HG03097 (cell line): ENCODE results near the gene FOXP1.

Source experiments
- ATAC-seq: cut with Tn5 transposase; IDR thresholded peaks from one replicate; pipeline ENCODE4 v1.9.1; 2021; ENCODE audit not compliant: unreplicated experiment, low FRiP score

FOXP1 gene

DNA sequence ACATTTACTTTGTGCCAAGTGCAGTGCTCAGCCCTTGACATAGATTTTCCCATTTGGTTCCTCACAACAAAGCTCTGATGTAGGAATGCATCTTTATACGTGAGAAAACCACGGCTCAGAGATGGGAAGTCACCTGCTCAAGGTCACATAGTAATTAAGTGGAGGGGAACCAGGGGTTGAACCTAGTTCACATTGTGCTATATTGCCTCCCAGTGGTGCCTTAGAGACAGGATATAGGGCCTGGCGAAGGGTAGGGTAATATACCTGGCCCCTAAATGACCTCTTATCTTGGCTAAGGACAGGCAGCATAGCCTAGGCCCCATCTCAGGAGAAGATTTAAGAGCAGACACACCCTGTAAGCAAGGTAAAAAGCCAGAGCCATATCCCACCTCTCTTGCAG lies 71.5 kb downstream of the FOXP1 start:
- no peak for ATAC-seq

DNA sequence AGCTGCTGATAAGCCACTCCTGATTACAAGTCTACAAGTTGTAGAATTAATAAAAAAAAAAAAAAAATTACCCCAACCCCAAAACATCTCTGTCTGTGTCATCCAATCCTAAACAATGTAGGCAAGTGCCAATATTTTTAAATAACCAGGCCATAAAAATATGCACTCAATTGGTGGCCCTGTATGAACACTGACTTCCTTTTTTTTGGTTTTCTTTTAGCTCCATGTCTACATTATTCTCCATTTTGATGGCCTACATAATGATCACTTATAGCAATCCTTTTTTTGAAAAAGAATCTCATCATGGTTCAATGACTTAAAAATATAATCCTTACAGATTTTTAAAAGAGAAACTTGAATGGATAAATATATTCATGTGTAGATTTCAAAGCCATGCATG lies 72.1 kb downstream of the FOXP1 start:
- no peak for ATAC-seq

GRCh38 chr3:71511037-71511436 lies 72.5 kb downstream of the FOXP1 start:
- ATAC-seq, result no peak

- ATAC-seq, result no peak
These were observed 73.0 kb downstream of the FOXP1 start for GRCh38 chr3:71510510-71510909.

DNA sequence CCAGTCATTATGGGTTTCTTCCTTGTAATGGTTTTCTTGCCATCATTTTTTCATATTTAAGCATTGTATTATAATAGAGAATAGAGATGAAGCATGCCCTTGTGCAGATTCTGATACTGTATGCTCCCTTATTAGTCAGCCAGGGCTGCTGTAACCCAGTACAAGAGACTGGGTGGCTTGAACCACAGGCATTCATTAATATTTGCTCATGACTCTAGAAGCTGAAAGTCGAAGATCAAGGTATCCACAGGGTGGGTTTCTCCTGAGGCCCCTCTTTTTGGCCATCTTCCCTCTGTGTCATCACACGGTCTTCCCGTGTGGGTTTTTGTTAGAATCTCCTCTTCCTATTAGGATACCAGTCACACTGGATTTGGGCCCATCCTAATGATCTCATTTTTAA lies 74.5 kb downstream of the FOXP1 start:
- no peak for ATAC-seq

GRCh38 chr3:71505767-71506350 lies 77.7 kb downstream of the FOXP1 start:
- ATAC-seq, result no peak

DNA sequence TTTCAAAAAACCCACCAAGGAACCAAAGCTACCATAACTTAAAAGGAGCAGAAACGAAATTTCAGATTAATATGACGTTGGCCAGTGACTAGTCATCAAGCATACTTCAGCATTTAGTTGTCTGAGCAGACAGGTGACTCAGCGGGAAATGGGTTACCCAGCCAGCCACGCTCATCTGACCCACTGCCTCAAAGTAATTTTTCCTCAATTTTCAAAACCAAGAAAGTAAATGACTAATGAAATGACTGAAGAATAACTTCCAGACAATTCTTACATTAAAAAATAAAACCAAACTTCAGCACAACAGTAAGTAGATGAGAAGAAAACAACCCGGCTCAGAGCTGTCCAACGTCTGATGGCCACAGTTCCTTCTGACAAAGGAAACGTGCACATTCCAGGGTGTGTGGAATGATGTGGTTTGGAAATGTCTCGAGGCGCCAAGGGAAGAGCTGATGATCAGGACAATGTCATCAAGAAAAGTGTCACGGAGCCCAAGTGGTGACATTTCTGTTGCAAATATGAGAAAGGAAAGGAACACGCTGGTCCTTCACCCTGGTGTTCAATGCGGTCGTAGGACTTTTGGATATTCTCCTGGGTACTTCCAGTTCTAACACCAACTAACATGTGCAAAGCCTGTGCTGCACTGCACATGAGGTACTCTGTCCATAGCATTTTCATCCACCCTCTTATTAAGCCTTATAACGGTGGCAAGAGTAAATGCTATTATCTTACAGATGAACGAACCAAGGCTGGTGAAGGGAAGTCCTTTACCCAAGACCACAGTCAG lies 79.1 kb downstream of the FOXP1 start:
- ATAC-seq, result no peak

DNA sequence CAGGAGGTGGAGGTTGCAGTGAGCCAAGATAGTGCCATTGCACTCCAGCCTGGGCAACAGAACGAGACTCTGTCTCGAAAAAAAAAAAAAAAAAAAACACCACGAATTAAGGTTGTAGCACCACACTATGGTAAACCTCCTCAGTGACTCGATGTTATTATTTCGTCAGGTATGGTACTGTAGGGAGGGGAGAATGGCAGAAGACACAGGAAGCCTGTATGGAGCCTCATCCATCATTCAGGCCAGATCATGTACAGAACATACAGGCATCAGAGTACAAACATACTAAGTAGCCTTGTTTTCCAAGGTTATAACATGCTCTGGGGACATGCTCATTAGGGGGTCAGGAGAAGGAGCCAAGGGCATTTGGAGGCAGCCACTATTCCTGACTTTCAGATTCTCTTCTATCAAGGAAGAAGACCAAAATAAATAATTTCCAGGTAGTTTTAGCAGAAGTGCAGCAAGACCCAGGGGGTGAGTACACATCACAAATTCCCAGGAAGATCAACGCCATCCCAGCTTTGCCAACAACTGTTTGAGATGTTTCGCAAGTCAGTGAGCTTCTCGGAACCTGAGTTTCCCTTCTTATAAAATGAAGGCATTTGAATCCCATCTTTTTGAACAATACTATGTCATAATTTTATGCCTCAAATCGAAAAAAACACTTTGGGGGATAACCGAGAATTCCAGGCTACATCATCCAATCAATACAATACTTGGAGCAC lies 79.8 kb downstream of the FOXP1 start:
- no peak for ATAC-seq

- ATAC-seq, result no peak
These were observed 81.4 kb downstream of the FOXP1 start for GRCh38 chr3:71502066-71502625.

DNA sequence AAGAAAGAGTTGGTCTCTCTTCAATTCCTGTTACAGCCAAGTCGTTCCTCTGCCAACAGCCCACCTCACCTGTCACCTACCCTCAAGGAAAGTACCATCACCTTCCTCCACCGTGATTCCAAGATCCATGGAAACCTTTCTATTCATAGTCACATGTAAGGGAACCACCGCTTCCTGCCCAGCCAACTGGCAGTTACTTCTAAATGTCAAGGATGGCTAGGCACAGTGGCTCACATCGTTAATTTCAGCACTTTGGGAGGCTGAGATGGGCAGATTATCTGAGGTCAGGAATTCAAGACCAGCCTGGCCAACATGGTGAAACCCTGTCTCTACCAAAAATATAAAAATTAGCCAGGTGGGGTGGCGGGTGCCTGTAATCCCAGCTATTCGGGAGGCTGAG lies 82.8 kb downstream of the FOXP1 start:
- no peak for ATAC-seq

- ATAC-seq, result no peak
These were observed 84.2 kb downstream of the FOXP1 start for GRCh38 chr3:71499227-71499876.

- no peak for ATAC-seq
These were observed 85.0 kb downstream of the FOXP1 start for GRCh38 chr3:71498543-71498942.

GRCh38 chr3:71497971-71498444 lies 85.5 kb downstream of the FOXP1 start:
- no peak for ATAC-seq

DNA sequence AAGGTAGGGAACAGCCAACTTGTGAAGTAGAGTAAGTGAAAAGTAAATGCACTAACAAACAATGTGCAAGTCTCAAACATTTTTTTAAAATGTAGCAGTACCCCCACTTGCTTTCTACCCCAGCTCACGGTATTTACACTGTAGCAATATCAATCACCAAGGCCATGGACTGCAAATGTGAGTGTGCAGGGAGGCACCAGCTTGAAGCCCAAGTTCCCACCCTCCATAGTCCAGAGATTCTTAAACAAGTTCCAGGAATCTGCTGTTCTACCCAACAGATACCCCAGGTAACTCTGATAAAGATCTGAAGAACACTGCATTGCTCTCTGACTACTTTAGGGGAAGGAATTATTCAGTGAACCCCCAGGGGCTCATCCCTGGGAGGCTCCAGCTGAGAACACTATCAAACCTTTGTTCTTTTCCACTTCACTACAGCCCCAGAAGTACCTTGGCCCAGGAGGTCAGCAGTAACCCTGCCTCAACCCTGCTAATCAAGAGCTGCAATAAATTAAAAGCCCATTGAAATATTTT lies 86.1 kb downstream of the FOXP1 start:
- no peak for ATAC-seq

- peak; percentile 74 for ATAC-seq
These were observed 87.6 kb downstream of the FOXP1 start for GRCh38 chr3:71495708-71496472.

DNA sequence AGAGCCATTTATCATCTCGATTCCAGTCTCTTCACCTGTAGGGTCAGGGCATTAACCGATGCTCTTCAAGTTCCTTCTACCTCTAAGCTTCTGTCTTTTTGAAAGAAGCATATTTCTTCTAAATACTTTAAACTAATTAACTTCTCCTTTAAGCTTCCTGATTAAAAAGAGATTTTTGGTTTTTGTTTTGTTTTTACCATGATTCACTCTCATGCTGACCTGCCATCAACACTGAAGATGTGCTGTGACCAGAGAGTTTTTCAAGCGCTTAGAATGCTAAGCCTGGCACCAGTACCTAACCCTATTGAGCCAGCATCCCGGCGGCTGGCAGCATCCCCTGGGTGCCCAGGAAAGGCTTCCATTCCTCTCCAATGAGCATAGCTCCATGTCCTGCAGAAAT lies 89.3 kb downstream of the FOXP1 start:
- ATAC-seq, result no peak

- no peak for ATAC-seq
These were observed 90.4 kb downstream of the FOXP1 start for GRCh38 chr3:71492974-71493771.

DNA sequence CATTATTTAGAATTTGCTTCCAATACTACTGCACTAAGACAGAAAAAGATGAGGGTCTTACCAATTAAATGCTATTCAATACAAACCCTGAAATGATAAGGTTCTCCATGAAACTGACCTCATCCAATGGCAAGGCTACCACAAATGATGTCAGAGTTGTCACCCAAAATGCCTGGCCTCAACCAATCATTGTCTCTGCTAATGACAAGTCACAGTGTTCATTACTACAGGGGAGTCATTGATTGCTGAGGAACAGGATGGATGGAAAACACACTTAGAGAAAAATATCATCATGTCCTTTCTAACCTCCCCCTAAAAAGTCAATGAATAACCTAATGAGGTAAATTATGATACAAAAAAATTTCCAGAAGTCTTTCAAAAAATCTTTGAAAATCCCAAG lies 91.0 kb downstream of the FOXP1 start:
- ATAC-seq, result no peak

DNA sequence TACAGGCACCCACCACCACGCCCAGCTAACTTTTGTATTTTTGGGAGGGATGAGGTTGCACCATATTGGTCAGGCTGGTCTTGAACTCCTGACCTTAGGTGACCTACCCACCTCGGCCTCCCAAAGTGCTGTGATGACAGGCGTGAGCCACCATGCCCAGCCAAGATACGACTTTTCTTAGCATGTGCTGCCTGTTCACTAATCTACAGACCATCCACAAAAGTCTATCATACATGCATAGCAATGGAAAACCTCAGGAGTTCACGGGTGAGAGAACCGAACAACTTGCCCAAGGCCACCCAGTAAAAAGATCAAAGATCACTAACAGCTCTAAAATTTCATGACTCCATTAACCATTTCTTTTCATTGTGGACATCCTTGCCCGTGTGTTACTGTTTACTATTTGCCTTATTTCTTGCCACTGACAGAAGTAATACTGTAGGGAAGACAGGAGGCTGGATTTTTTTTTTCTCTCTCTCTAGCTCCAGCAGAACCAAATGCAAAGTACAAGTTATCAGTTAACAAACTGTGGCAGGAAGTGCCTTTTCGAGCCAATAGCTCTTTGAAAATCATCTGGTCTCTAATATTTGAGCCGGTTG lies 92.3 kb downstream of the FOXP1 start:
- ATAC-seq, result no peak
